HG03025 (cell line): Measurements from ENCODE around the gene CEP44.
"Not testable (repeated sequence)": the region's sequence is repeated elsewhere in the genome, so short reads cannot be mapped to it uniquely, and the experiment has no call there.

ENCODE experiments used
- ATAC-seq: cut with Tn5 transposase; IDR thresholded peaks from one replicate; pipeline ENCODE4 v1.9.1; 2021; ENCODE audit warnings: mild to moderate bottlenecking, moderate library complexity; ENCODE audit not compliant: unreplicated experiment, low FRiP score

Gene CEP44

GRCh38 chr4:174320494-174321199 is 36.9 kb downstream of the CEP44 start:
- ATAC-seq: no peak

DNA sequence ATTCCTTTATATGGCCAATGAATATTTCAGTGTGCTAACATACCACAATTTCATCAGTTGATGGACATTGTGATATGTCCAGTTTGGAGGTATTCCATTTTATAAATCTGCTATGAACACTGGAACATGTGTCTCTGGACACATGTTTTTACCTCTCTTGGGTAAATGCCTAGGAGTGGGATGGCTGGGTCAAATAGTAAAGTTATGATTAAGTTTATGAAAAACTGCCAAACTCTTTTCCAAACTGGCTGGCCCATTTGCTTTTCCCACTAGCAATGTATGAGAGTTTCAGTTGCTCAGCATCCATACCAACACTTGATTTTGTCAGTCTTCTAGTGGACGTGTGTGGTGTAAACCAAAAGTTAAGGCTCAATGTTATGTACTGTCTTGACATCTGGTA is 40.5 kb downstream of the CEP44 start:
- no peak for ATAC-seq

- ATAC-seq: no peak
Observed at GRCh38 chr4:174324725-174325124, 41.0 kb downstream of the CEP44 start.

GRCh38 chr4:174332741-174333493 is 49.2 kb downstream of the CEP44 start:
- no peak for ATAC-seq

DNA sequence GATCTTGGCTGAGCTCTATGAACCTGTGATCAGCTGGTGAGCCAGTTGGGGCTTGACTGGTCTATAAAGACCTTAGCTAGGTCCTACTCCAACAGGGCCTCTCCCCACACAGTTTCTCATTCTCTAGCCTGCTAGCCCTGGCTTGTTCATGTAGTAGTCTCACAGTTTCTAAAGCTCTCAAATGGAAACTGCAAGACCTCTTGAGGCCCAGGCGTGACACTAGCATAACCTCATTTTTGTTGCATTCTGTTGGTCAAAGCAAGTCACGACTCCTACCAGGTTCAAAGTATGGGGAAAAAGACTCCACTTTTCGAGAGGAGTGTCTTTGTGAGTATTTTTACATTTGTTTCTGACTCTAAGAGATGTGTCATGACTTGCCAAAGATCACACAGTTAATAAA is 50.9 kb downstream of the CEP44 start:
- ATAC-seq: peak; percentile 96

DNA sequence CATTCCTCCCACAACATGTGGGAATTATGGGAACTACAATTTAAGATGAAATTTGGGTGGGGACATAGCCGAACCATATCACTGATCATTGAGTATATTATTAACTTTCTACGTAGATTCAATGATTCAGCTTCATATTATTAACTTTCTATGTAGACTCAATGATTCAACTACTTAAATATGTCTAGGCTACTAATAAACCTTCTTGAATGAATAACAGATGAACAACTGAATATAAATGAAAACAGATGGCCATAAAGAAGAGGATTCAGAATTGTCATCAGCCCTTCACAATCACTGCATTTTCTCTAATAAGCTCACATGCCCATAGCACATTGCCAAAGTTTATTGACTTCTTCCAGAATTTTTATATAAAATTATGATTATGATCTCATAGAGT is 57.0 kb downstream of the CEP44 start:
- no peak for ATAC-seq

- ATAC-seq: no peak
Observed at GRCh38 chr4:174349156-174349555, 65.4 kb downstream of the CEP44 start.

DNA sequence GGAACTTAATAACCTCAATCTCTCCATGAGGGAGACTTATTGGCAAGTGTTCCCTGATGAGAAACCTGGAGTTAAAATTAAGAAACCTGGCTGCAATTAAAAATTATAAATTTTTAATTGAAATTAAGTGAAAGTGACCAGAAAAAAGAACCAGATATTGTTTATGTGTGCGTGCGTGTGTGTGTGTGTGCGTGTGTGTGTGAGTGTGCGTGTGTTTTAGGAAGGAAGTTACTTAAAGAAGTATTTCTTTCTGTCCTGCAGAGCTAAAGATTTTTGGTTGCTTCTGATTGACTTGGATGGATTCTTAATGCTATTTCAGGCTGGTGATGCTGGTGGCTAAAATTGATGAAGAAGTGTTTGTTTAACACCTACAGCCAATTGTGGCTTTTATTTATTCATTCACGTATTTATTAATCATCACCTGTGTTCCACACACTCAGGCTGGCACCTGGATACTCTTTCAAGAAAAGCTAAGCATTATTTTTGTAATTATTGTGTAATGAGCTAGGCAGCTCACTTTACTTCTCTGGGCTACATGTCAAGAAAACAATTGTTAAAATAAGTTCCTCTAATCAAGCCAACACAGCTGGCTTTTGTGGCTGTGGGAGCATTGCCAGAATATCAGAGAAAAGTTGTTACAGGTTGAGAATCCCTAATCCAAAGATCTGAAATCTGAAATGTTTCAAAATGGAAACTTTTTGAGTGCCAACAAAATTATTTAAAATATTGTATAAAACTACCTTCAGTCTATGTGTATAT is 68.5 kb downstream of the CEP44 start:
- no peak for ATAC-seq

GRCh38 chr4:174357321-174357720 is 73.6 kb downstream of the CEP44 start:
- no peak for ATAC-seq

GRCh38 chr4:174358410-174358809 is 74.7 kb downstream of the CEP44 start:
- ATAC-seq: peak; percentile 38

DNA sequence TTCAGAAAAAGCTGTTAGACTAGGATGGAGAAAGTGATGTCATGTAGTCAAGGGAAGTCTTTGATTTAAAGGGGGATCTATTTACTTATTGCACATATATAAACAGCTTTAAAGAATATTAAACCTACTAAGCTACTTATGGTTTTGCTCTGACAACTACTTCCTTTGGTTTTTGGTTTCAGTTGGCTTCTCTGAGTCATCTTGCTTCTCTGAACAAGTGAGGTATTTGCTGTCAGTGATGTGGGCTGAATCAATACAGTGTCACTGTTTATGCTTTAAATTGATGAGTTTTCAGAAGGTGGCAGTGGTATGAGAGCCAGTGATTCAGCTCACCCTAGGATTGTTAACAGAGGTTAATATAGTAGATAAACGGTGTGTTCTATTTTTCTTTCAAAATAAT is 75.1 kb downstream of the CEP44 start:
- ATAC-seq: peak; percentile 96

- ATAC-seq: no peak
Observed at GRCh38 chr4:174362340-174362739, 78.6 kb downstream of the CEP44 start.

GRCh38 chr4:174363782-174364181 is 80.1 kb downstream of the CEP44 start:
- ATAC-seq: not testable (repeated sequence)

- no peak for ATAC-seq
Observed at GRCh38 chr4:174365018-174365587, 81.4 kb downstream of the CEP44 start.

DNA sequence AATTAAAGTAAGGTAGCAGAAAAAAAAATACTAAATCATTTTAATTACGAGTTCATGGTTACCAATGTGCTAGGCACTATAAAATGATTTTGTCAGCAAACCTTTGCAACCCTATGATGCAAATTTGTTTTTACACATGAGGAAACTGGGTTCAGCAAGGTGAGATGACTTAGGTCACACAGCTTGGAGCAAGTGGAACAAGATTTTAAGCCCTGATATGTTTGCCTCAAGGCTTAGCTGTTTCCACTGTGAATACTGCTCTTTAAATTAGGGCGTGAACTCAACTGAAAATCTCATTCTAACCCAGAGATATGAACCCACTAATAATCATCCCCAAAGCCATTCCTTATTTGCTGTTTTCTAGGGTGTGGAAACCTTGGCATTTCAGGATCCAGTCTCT is 86.3 kb downstream of the CEP44 start:
- no peak for ATAC-seq

DNA sequence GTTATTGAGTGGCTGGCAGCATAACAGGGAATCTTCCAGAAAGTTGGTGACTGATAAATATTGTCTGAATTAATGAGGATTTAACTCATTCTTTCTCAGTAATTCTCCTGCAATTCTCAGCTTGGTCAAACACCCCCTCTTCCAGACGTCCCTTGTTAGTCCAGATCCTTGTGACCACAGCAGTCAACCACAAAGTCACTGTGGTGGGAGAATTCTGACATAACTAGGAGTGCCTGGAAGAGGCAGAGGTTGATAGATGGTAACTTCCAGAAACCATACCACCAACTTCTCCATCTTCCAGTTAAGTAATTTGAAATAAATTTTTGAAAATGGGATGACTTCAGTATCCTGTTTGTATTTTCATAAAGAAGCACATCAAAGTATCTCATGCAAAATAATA is 90.1 kb downstream of the CEP44 start:
- ATAC-seq: no peak

GRCh38 chr4:174375422-174375821 is 91.7 kb downstream of the CEP44 start:
- no peak for ATAC-seq

DNA sequence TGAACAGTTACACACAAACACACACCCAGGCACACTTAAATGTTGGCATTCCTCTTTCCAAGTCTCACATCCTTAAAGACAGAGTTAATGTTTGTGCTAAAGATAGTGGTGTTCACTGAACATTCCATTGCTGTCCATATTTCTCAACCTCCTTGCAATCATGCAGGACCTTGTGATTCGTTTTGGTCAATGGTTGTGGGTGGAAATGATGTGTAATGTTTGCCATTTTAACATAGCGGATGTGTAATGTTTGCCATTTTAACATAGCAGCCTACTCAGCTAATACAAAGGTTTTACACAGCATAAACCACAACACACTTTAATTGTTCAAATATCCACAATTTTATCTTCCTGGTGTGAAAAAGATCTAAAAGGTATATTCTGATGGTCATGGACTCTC is 93.9 kb downstream of the CEP44 start:
- no peak for ATAC-seq

DNA sequence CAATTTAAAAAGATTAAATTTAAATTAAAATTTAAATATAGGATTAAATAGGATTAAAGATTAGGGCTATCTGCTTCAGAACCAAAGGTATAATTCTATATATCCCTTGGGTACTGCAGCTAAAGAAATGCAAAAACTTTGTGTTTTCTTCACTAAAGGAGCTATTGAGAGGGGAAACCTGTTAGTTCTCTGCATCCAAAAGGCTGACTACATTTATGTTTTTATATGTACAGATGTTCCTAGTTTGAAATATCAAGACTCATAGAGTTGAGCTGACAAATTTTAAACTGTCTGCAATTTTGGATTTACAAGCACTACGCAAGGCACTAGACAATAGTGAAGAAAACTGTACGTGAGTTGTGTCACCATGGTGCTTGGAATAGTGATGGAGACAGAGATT is 95.2 kb downstream of the CEP44 start:
- ATAC-seq: no peak

DNA sequence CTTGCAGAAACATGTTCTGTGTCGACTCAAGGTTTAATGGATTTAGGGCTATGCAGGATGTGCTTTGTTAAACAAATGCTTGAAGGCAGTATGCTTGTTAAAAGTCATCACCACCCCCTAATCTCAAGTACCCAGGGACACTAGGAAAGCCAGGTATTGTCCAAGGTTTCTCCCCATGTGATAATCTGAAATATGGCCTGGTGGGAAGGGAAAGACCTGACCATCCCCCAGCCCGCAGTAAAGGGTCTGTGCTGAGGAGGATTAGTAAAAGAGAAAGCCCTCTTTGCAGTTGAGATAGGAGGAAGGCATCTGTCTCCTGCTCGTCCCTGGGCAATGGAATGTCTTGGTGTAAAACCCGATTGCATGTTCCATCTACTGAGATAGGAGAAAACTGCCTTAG is 96.5 kb downstream of the CEP44 start:
- ATAC-seq: not testable (repeated sequence)
